ENCODE results near the gene PKP2. TPM values are rescaled to one million over a fixed set of nuclear protein-coding genes. Genes with fewer than 3 reads are reported as not detected.
A peak's percentile ranks its signal among the peaks of the same experiment; 100 is the strongest.

Gene PKP2
- total and polyA plus RNA-seq, 2 of the 13 experiments (the other 11 are each of a cell fraction or from before 2014, with no cell fraction given), result 15.1 to 25.3 TPM

- ATAC-seq, result no peak
Observed at GRCh38 chr12:32801269-32801980, 95.2 kb downstream of the PKP2 start.

More at GRCh38 chr12:32801269-32801980, 95.2 kb downstream of the PKP2 start:
- Histone ChIP-seq H3K27ac (ENCODE audit: extremely low read length, insufficient read depth, low read length) (no peak overlapping the region), H3K4me2 (ENCODE audit: low read depth, low read length) (no peak overlapping the region), H3K9ac (ENCODE audit: insufficient read depth, low read depth, low read length) (no peak overlapping the region), H3K36me3 (replicated peaks in 1 of 2; ENCODE audit: control insufficient read depth in 1 of 2, insufficient read depth in 2 of 2, low read length in 2 of 2) (peaks cover 5 to 23% of the 10 kb centered on the region in 2 experiments; a peak in 4 of 5 replicates), H3K9me3 (ENCODE audit: low read length) (no peaks in the 10 kb centered on the region), H3K4me3 (replicated peaks in 1 of 3; ENCODE audit: insufficient read depth in 1 of 3, low read depth in 2 of 3, low read length in 3 of 3) (no peak overlapping the region), H2AFZ (ENCODE audit: low read length) (no peak overlapping the region), H3K79me2 (ENCODE audit: insufficient read depth, low read length) (no peaks in the 10 kb centered on the region), H3K4me1 (ENCODE audit: insufficient read depth, low read length) (no peaks in the 10 kb centered on the region), H4K20me1 (ENCODE audit: insufficient read depth, low read length) (no peaks in the 10 kb centered on the region), H3K27me3 (ENCODE audit: control insufficient read depth in 1 of 2, insufficient read depth in 2 of 2, low read length in 2 of 2) (no peaks in the 10 kb centered on the region)
- whole genome bisulfite sequencing (ENCODE audit: low lambda C conversion rate), result 94% methylated on average over 5 of the region's 5 CpGs
- in situ Hi-C loops (cut with HindIII; ENCODE audit: extremely low pct_ligation_motif_present, low pct_unique_long_range_greater_than_20kb), result no loop called here
- BruUV-seq (replicated peaks), result TSS peak; percentile 34
- intact Hi-C loops (cut with micrococcal nuclease; ENCODE audit: unreplicated experiment), result no loop called here
- POLR2A ChIA-PET, result interaction anchor here (1.6 kb wide), 1 partner anchor 46 kb away, joined by 3 read pairs; the partner anchor contains the start of gene YARS2
- CTCF ChIA-PET (ENCODE audit: low intra/inter-chr PET ratio, low total read pairs), result no interaction called here
- no peak for FAIRE-seq
- no peak for TF ChIP-seq MXD1 (CRISPR knock-in tag; IDR thresholded peaks at IDR 0.05)
- TF ChIP-seq ZNF570 (CRISPR knock-in tag; IDR thresholded peaks at IDR 0.05; ENCODE audit: borderline replicate concordance), result no peak
- TF ChIP-seq ZFP82 (CRISPR knock-in tag; IDR thresholded peaks at IDR 0.05; ENCODE audit: borderline replicate concordance), result no peak
- TF ChIP-seq HOXA5 (CRISPR knock-in tag; IDR thresholded peaks at IDR 0.05), result no peak
- TF ChIP-seq ZNF143 (CRISPR knock-in tag; IDR thresholded peaks at IDR 0.05), result no peak
- TF ChIP-seq ZNF710 (CRISPR knock-in tag; IDR thresholded peaks at IDR 0.05; ENCODE audit: borderline replicate concordance), result no peak
- no peak for TF ChIP-seq THYN1 (CRISPR knock-in tag; IDR thresholded peaks at IDR 0.05; ENCODE audit: borderline replicate concordance, low read depth)
- TF ChIP-seq MEIS1 (CRISPR knock-in tag; IDR thresholded peaks at IDR 0.05; ENCODE audit: borderline replicate concordance), result no peak
- TF ChIP-seq ISL2 (CRISPR knock-in tag; IDR thresholded peaks at IDR 0.05), result no peak
- TF ChIP-seq E2F1 (CRISPR knock-in tag; IDR thresholded peaks at IDR 0.05), result no peak
- no peak for TF ChIP-seq ZNF879 (CRISPR knock-in tag; IDR thresholded peaks at IDR 0.05)
- no peak for TF ChIP-seq ZNF646 (CRISPR knock-in tag; IDR thresholded peaks at IDR 0.05)
- no peak for DNase-seq (ENCODE audit: low spot score)
